K562 (cell line): ENCODE data around the gene UMODL1. TPM values are rescaled to one million over a fixed set of nuclear protein-coding genes. Genes with fewer than 3 reads are reported as not detected.

Experiments used
- ATAC-seq: fragments of 200-7000 bp; cut with Tn5 transposase; 3 replicates; pipeline ENCODE4 v1.9.1; 2020; ENCODE audit warnings: moderate library complexity
- BruUV-seq: library from RNA; stranded (reverse); fragments of 400-500 nt; replicated peaks from 2 replicates; lab custom pipeline; 2021; lab: Mats Ljungman, UMichigan
- CTCF ChIA-PET: fragments of 300-600 bp; formaldehyde crosslinking; extraction: SDS; loops from one replicate; lab custom pipeline; 2021; ENCODE audit warnings: low intra/inter-chr PET ratio; lab: Yijun Ruan, JAX
- POLR2A ChIA-PET: fragments of 300-600, 350-650 bp; sonication (Branson Sonifier 250); formaldehyde crosslinking; extraction: SDS; loops from one replicate; lab custom pipeline; 2021; ENCODE audit warnings: antibody characterized with exemption, inconsistent platforms; lab: Yijun Ruan, JAX
- DNase-seq, 4 experiments: peaks; one replicate each; pipeline versions ENCODE4 v3.0.0 to v3.0.0-alpha.2; 2011 to 2018; ENCODE audit warnings: low spot score in 3 of 4, mixed read lengths in 3 of 4; ENCODE audit errors: extremely low read depth in 1 of 4
- FAIRE-seq: peaks from 2 replicates; lab custom pipeline; 2011; peaks lifted over from hg19 to GRCh38; lab: Jason Lieb, UNC
- H2AFZ ChIP-seq: 2 replicates; pipeline ENCODE4 v1.6.0; 2011; ENCODE audit warnings: low read depth, low read length, control low read depth, inconsistent platforms
- H3K27ac ChIP-seq: fragments of 200-600 bp; 3 replicates; pipeline ENCODE4 v1.8.0; 2011; ENCODE audit warnings: low read depth, mild to moderate bottlenecking, control low read depth, inconsistent platforms, low read length, moderate library complexity, mixed read lengths; ENCODE audit errors: extremely low read depth
- H3K27me3 ChIP-seq, 2 experiments: fragments of 300-600 bp in 1 of 2; 2 replicates in 1 of 2; 3 replicates in 1 of 2; pipeline versions ENCODE4 v1.6.0 to v1.8.0; 2011; ENCODE audit warnings: inconsistent platforms in 2 of 2, low read length in 2 of 2, mild to moderate bottlenecking in 1 of 2, mixed read lengths in 1 of 2, moderate library complexity in 1 of 2; ENCODE audit not compliant: control insufficient read depth in 2 of 2, insufficient read depth in 2 of 2
- H3K36me3 ChIP-seq: fragments of 300-600 bp; 3 replicates; pipeline ENCODE4 v1.8.0; 2011; ENCODE audit warnings: mild to moderate bottlenecking, low read length, inconsistent platforms; ENCODE audit not compliant: control insufficient read depth, insufficient read depth
- H3K4me1 ChIP-seq, 2 experiments: fragments of 200-600 bp in 1 of 2; replicated peaks in 1 of 2; 2 replicates in 1 of 2; 3 replicates in 1 of 2; pipeline versions ENCODE4 v1.5.1 to v1.8.0; 2011; ENCODE audit warnings: inconsistent platforms in 2 of 2, low read length in 2 of 2, mild to moderate bottlenecking in 1 of 2, mixed read lengths in 1 of 2, moderate library complexity in 1 of 2; ENCODE audit not compliant: control insufficient read depth in 2 of 2, insufficient read depth in 2 of 2
- H3K4me2 ChIP-seq: 2 replicates; pipeline ENCODE4 v1.6.1; 2011; ENCODE audit warnings: low read length, control low read depth, inconsistent platforms, mixed read lengths; ENCODE audit not compliant: insufficient read depth
- H3K4me3 ChIP-seq: fragments of 200-600 bp; sonication (generic), shearing (Covaris generic); 2 replicates; pipeline ENCODE4 v1.5.1; 2016; ENCODE audit warnings: control low read depth, inconsistent platforms
- H3K79me2 ChIP-seq: fragments of 200-600 bp; 3 replicates; pipeline ENCODE4 v1.8.0; 2011; ENCODE audit warnings: low read length, inconsistent platforms; ENCODE audit not compliant: control insufficient read depth, insufficient read depth
- H3K9ac ChIP-seq, 2 experiments: 2 replicates each; pipeline versions ENCODE4 v1.6.0 to v1.6.1; 2011; ENCODE audit warnings: low read depth in 2 of 2, low read length in 2 of 2, control low read depth in 1 of 2, inconsistent platforms in 1 of 2, mild to moderate bottlenecking in 1 of 2, mixed read lengths in 1 of 2; ENCODE audit not compliant: insufficient read depth in 1 of 2
- H3K9me1 ChIP-seq: one replicate; pipeline ENCODE4 v1.6.0; 2011; ENCODE audit warnings: inconsistent platforms, mild to moderate bottlenecking, low read length, moderate library complexity; ENCODE audit not compliant: control insufficient read depth, insufficient read depth
- H3K9me3 ChIP-seq: replicated peaks from 2 replicates; pipeline ENCODE4 v1.5.1; 2011; ENCODE audit warnings: low read depth, low read length, inconsistent platforms; ENCODE audit not compliant: control insufficient read depth, insufficient read depth
- H4K20me1 ChIP-seq: replicated peaks from 2 replicates; pipeline ENCODE4 v1.6.1; 2011; ENCODE audit warnings: low read length, inconsistent platforms, mixed read lengths; ENCODE audit not compliant: control insufficient read depth, insufficient read depth
- EHMT2 ChIP-seq: fragments of 450-650 bp; IDR thresholded peaks from 2 replicates; pipeline ENCODE4 v1.6.1; 2018; ENCODE audit warnings: antibody characterized with exemption
- MAFG ChIP-seq: fragments of 450-650 bp; conservative IDR thresholded peaks from 2 replicates; pipeline ENCODE4 v1.6.1; 2016; ENCODE audit warnings: missing genetic modification characterization, missing compliant biosample characterization
- NRF1 ChIP-seq, 2 experiments: fragments of 450-650 bp; IDR thresholded peaks in 1 of 2; conservative IDR thresholded peaks in 1 of 2; 2 replicates each; pipeline ENCODE4 v1.6.1; 2014; ENCODE audit warnings: mild to moderate bottlenecking in 2 of 2
- RBM14 ChIP-seq: fragments of 200-400 bp; formaldehyde crosslinking; IDR thresholded peaks from 2 replicates; pipeline ENCODE4 v1.6.1; 2018; ENCODE audit warnings: low read depth, mild to moderate bottlenecking, low read length, moderate library complexity, borderline replicate concordance; ENCODE audit not compliant: insufficient read depth
- STAT5B ChIP-seq: fragments of 250-450 bp; sonication (Bioruptor Pico); IDR thresholded peaks from 2 replicates; pipeline ENCODE4 v1.8.0; 2021; ENCODE audit warnings: mild to moderate bottlenecking, inconsistent platforms
- ZNF143 ChIP-seq: sonication (generic); formaldehyde crosslinking; IDR thresholded peaks from 2 replicates; pipeline ENCODE4 v1.9.0; 2022; ENCODE audit warnings: mild to moderate bottlenecking, missing genetic modification reagents
- WGBS: fragments of 100-300 bp; shearing (Covaris generic); methylation state at CpG from one replicate; pipeline ENCODE4 v1.1.6; 2016; ENCODE audit warnings: low coverage, mixed read lengths; ENCODE audit not compliant: insufficient coverage; ENCODE audit errors: missing lambda C conversion rate; 5-methylcytosine and 5-hydroxymethylcytosine counted together
- in situ Hi-C: fragments of 300-500 bp; cut with MboI; formaldehyde crosslinking; loops from 4 replicates; pipeline ENCODE4 v1.15.0; 2018; ENCODE audit warnings: inconsistent platforms, mixed read lengths
- intact Hi-C: fragments of 100-400 bp; cut with micrococcal nuclease; formaldehyde crosslinking; loops from 2 replicates; pipeline ENCODE4 v1.14.2; 2022
- polyA plus RNA-seq, 8 experiments: library from polyadenylated mRNA; depleted of rRNA in 4 of 8; stranded (reverse) in 5 of 8; unstranded in 3 of 8; fragments of >200 nt; fragmentation: Nextera tagmentation in 2 of 8; fragmentation: Illumina TruSeq in 1 of 8; extraction: Ambion mirVana in 2 of 8; extraction: Trizol in 1 of 8; gene quantifications; 2 replicates each; pipeline versions ENCODE4 v1.2.1 to v1.2.3, GENCODE V29; 2011 to 2014; ENCODE audit warnings: inconsistent platforms in 1 of 8, missing spikeins in 1 of 8
- total RNA-seq, 7 experiments: library from RNA; depleted of rRNA in 6 of 7; stranded (reverse); fragments of >200 nt in 6 of 7; fragmentation: Illumina TruSeq in 2 of 7; extraction: Trizol in 2 of 7; gene quantifications; 2 replicates each; pipeline versions ENCODE4 v1.2.1 to v1.2.3, GENCODE V29; 2011 to 2021; ENCODE audit warnings: low replicate concordance in 1 of 7

UMODL1 gene
- total and polyA plus RNA-seq, 9 of the 15 experiments (the other 6 are each of a cell fraction or from before 2014, with no cell fraction given), result not detected

DNA sequence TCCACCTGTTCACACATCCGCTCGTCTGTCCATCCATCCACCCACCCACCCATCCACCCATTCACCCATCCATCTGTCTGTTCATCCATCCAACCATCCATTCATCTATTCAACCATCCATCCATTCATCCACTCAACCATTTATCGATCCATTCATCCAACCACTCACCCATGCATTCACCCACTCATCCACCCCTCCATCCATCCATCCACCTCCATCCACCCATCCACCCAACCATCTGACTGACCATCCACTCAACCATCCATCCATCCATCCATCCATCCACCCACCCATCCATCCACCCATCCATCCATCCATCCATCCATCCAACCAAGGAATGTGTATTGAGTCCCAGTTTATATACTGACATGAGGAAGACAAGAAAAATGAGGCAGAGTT lies 73.1 kb downstream of the UMODL1 start:
- no peaks in the 10 kb centered on the region for H3K36me3 ChIP-seq
- no peak for ATAC-seq
- no TSS peak for BruUV-seq
- no peak overlapping the region for H2AFZ ChIP-seq
- H4K20me1 ChIP-seq, result peaks cover 20% of the 10 kb centered on the region; the same call in 1 of the 2 replicates
- in situ Hi-C loops, result no loop called here
- POLR2A ChIA-PET, result no interaction called here
- no peak overlapping the region for H3K9ac ChIP-seq
- H3K9me1 ChIP-seq, result no peaks in the 10 kb centered on the region
- no peak for DNase-seq
- no peak for FAIRE-seq
- no peak for TF ChIP-seq STAT5B (CRISPR knock-in tag)
- TF ChIP-seq EHMT2, result 0 out of 2 replicates have a peak, but pooled peaks have one; percentile 20
- TF ChIP-seq MAFG (tag), result no peak
- no peak for TF ChIP-seq ZNF143 (CRISPR knock-in tag)
- TF ChIP-seq RBM14, result no peak
- TF ChIP-seq NRF1 (conservative IDR thresholded peaks at IDR 0.05 in 1 of 2, IDR thresholded peaks at IDR 0.05 in 1 of 2), result no peak
- TF ChIP-seq, all 486 proteins: peak for 1
- Histone ChIP-seq H3K4me2 (no peak overlapping the region), H3K9me3 (no peaks in the 10 kb centered on the region), H3K4me1 (peaks cover 0 to 5% of the 10 kb centered on the region in 2 experiments; a peak in 2 of 5 replicates), H3K27ac (no peak overlapping the region), H3K27me3 (peaks cover 14 to 65% of the 10 kb centered on the region in 2 experiments), H3K79me2 (no peaks in the 10 kb centered on the region), H3K4me3 (no peak overlapping the region)
- 2% methylated on average over 3 of the region's 3 CpGs for WGBS
- CTCF ChIA-PET, result interaction anchor here (0.8 kb wide), 1 partner anchor 165 kb away, joined by 3 read pairs; no protein-coding TSS in a partner anchor
- intact Hi-C loops, result no loop called here
